Upper lobe of left lung (tissue), 4 donors: Measurements from ENCODE around the gene GKN1.

Experiments used
- EP300 ChIP-seq, 4 donors: sonication (generic); formaldehyde crosslinking; IDR thresholded peaks; one replicate each; pipeline ENCODE4 v1.5.1; 2017; ENCODE audit warnings: antibody characterized with exemption in 4 of 4, control low read depth in 2 of 4
- POLR2A ChIP-seq, 4 donors: fragments of 450-650 bp; IDR thresholded peaks; one replicate each; pipeline ENCODE4 v1.5.1; 2016 to 2017; ENCODE audit warnings: antibody characterized with exemption in 4 of 4, mild to moderate bottlenecking in 2 of 4
- POLR2AphosphoS5 ChIP-seq, 2 donors: sonication (generic); formaldehyde crosslinking; IDR thresholded peaks; one replicate each; pipeline ENCODE4 v1.5.1; 2017; ENCODE audit warnings: antibody characterized with exemption in 2 of 2
- TF ChIP-seq, protein P1 (sequence below), 6 experiments: fragments of 450-650 bp in 4 of 6; fragments of 200-600 bp in 2 of 6; sonication (generic) in 2 of 6; IDR thresholded peaks; one replicate each; pipeline ENCODE4 v1.5.1; 2016 to 2019; ENCODE audit warnings: antibody characterized with exemption in 6 of 6

DNA sequence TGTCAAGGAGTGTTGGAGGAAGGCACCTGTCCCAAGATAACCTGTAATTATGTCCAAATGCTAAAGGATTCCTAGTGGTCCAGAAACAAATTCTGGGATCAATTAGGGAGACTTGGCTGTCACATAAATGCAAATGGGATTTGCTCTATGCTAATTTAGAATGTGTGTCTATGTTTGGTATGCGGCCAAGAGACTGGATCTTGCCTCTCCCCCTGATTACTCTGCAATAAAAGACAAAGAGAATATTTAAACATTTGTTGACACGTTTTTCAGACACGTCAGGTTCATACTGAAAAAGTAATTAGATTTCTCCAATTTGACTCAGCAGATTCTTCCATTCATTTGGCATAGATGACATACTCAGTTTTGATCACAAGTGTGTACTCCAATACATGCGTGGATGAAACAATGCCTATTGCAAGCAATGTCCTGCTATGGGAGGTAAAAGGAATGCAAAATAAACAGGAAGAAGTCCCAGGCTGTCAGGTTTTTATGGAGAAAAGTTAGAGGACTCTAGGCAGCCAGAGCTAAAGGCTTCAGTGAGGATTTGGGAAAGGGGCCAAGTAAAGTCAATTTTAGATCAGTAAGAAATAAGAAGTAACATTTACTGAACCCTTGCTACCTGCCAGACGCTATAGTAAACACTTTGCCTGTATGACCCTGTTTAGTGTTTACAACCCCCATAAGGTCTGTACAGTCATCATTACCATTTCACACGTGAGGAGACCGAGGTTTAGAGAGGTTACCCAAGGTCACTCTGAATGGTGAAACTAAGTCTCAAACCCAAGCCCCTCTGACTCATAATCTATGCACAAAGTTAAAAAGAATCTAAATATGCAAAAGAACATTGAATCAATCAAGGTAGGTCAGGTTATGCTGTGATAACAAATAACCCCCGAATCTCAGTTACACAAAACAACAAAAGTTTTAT lies 46.3 kb downstream of the GKN1 start:
- TF ChIP-seq POLR2A (IDR thresholded peaks at IDR 0.05) (no peak), EP300 (IDR thresholded peaks at IDR 0.05) (no peak), POLR2AphosphoS5 (IDR thresholded peaks at IDR 0.05) (no peak)
- TF ChIP-seq, protein P1, sequence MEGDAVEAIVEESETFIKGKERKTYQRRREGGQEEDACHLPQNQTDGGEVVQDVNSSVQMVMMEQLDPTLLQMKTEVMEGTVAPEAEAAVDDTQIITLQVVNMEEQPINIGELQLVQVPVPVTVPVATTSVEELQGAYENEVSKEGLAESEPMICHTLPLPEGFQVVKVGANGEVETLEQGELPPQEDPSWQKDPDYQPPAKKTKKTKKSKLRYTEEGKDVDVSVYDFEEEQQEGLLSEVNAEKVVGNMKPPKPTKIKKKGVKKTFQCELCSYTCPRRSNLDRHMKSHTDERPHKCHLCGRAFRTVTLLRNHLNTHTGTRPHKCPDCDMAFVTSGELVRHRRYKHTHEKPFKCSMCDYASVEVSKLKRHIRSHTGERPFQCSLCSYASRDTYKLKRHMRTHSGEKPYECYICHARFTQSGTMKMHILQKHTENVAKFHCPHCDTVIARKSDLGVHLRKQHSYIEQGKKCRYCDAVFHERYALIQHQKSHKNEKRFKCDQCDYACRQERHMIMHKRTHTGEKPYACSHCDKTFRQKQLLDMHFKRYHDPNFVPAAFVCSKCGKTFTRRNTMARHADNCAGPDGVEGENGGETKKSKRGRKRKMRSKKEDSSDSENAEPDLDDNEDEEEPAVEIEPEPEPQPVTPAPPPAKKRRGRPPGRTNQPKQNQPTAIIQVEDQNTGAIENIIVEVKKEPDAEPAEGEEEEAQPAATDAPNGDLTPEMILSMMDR (IDR thresholded peaks at IDR 0.05), result no peak
